Endothelial cell of umbilical vein (primary cell): Measurements from ENCODE around the gene COL9A3. TPM values are rescaled to one million over a fixed set of nuclear protein-coding genes. Genes with fewer than 3 reads are reported as not detected.

ENCODE experiments used
- BruUV-seq: library from RNA; stranded (reverse); fragments of 400-500 nt; replicated peaks from 2 replicates; lab custom pipeline; 2021; lab: Mats Ljungman, UMichigan
- CTCF ChIA-PET: fragments of 300-600, 350-600 bp; sonication (Branson Sonifier 250); formaldehyde crosslinking; loops from one replicate; lab custom pipeline; 2021; ENCODE audit warnings: antibody characterized with exemption, inconsistent platforms; lab: Charles Lee
- POLR2A ChIA-PET: fragments of 300-600, 350-600 bp; sonication (Branson Sonifier 250); formaldehyde crosslinking; loops from one replicate; lab custom pipeline; 2021; ENCODE audit warnings: antibody characterized with exemption, inconsistent platforms; lab: Charles Lee
- DNase-seq: peaks from one replicate; pipeline ENCODE4 v3.0.0-alpha.2; 2011; ENCODE audit warnings: low read depth, low spot score
- FAIRE-seq: peaks from 2 replicates; lab custom pipeline; 2011; peaks lifted over from hg19 to GRCh38; lab: Jason Lieb, UNC
- H2AFZ ChIP-seq: 2 replicates; pipeline ENCODE4 v1.6.0; 2012; ENCODE audit warnings: low read depth, low read length, control low read depth, inconsistent platforms
- H3K27ac ChIP-seq: 2 replicates; pipeline ENCODE4 v1.5.1; 2011; ENCODE audit warnings: low read depth, mild to moderate bottlenecking, control low read depth, low read length, moderate library complexity; ENCODE audit not compliant: insufficient read depth
- H3K27me3 ChIP-seq, 2 experiments: 2 replicates each; pipeline versions ENCODE4 v1.6.0 to v1.6.1; 2011; ENCODE audit warnings: low read length in 2 of 2, mixed read lengths in 1 of 2; ENCODE audit not compliant: control insufficient read depth in 2 of 2, insufficient read depth in 2 of 2
- H3K36me3 ChIP-seq, 2 experiments: 2 replicates in 1 of 2; 3 replicates in 1 of 2; pipeline ENCODE4 v1.5.1; 2011; ENCODE audit warnings: low read length in 2 of 2, mild to moderate bottlenecking in 1 of 2, moderate library complexity in 1 of 2; ENCODE audit not compliant: control insufficient read depth in 2 of 2, insufficient read depth in 2 of 2; ENCODE audit errors: extremely low read depth in 1 of 2
- H3K4me1 ChIP-seq: 3 replicates; pipeline ENCODE4 v1.5.1; 2011; ENCODE audit warnings: mild to moderate bottlenecking, low read length; ENCODE audit not compliant: control insufficient read depth, insufficient read depth; ENCODE audit errors: extremely low read depth
- H3K4me2 ChIP-seq: 2 replicates; pipeline ENCODE4 v1.6.1; 2011; ENCODE audit warnings: low read length, control low read depth, mixed read lengths; ENCODE audit not compliant: insufficient read depth
- H3K4me3 ChIP-seq, 3 experiments: fragments of 200-600 bp in 1 of 3; sonication (generic), shearing (Covaris generic) in 1 of 3; replicated peaks in 1 of 3; 2 replicates each; pipeline ENCODE4 v1.5.1; 2011 to 2016; ENCODE audit warnings: control low read depth in 3 of 3, low read length in 3 of 3, mild to moderate bottlenecking in 2 of 3, inconsistent platforms in 1 of 3, low read depth in 1 of 3, moderate library complexity in 1 of 3; ENCODE audit not compliant: insufficient read depth in 1 of 3
- H3K79me2 ChIP-seq: 2 replicates; pipeline ENCODE4 v1.6.0; 2012; ENCODE audit warnings: low read length, inconsistent platforms; ENCODE audit not compliant: control insufficient read depth, insufficient read depth
- H3K9ac ChIP-seq: replicated peaks from 2 replicates; pipeline ENCODE3; 2011; ENCODE audit warnings: low read length, control low read depth; ENCODE audit not compliant: insufficient read depth; ENCODE audit errors: extremely low read depth
- H3K9me1 ChIP-seq: replicated peaks from 3 replicates; pipeline ENCODE4 v1.6.0; 2011; ENCODE audit warnings: mild to moderate bottlenecking, low read length; ENCODE audit not compliant: control insufficient read depth, insufficient read depth; ENCODE audit errors: extremely low read depth
- H3K9me3 ChIP-seq: replicated peaks from 2 replicates; pipeline ENCODE4 v1.5.1; 2012; ENCODE audit warnings: low read length, inconsistent platforms; ENCODE audit not compliant: control insufficient read depth, insufficient read depth
- H4K20me1 ChIP-seq: replicated peaks from 2 replicates; pipeline ENCODE3; 2011; ENCODE audit warnings: mild to moderate bottlenecking, low read length; ENCODE audit not compliant: control insufficient read depth, insufficient read depth; ENCODE audit errors: extremely low read depth
- CTCF ChIP-seq, 2 donors: IDR thresholded peaks; 1 replicate in 1 of 2; 2 replicates in 1 of 2; pipeline ENCODE4 v1.5.1; 2011; ENCODE audit warnings: low read length in 2 of 2, mild to moderate bottlenecking in 2 of 2, moderate library complexity in 2 of 2, control low read depth in 1 of 2, inconsistent platforms in 1 of 2, low read depth in 1 of 2; ENCODE audit not compliant: insufficient read depth in 1 of 2; ENCODE audit errors: extremely low read depth in 1 of 2
- JUN ChIP-seq: IDR thresholded peaks from 2 replicates; pipeline ENCODE4 v1.6.1; 2011; ENCODE audit warnings: borderline replicate concordance, low read depth; ENCODE audit not compliant: insufficient read length, insufficient read depth
- MYC ChIP-seq: IDR thresholded peaks from one replicate; pipeline ENCODE4 v1.6.1; 2011; ENCODE audit warnings: mild to moderate bottlenecking, low read depth, low read length
- dilution Hi-C: fragments of 300-500 bp; cut with MboI; formaldehyde crosslinking; loops from one replicate; pipeline ENCODE4 v1.15.0; 2019; ENCODE audit warnings: low sequenced_read_pairs; ENCODE audit not compliant: extremely low pct_ligation_motif_present
- intact Hi-C: fragments of 100-400 bp; cut with micrococcal nuclease; formaldehyde crosslinking; loops from one replicate; pipeline ENCODE4 v1.10.0; 2022
- polyA plus RNA-seq, 4 experiments: library from polyadenylated mRNA; depleted of rRNA in 3 of 4; stranded (reverse) in 3 of 4; unstranded in 1 of 4; fragments of >200 nt; gene quantifications; 2 replicates each; pipeline versions ENCODE4 v1.2.1 to v1.2.3, GENCODE V29; 2011 to 2012; ENCODE audit warnings: missing spikeins in 1 of 4
- total RNA-seq: library from RNA; stranded (reverse); gene quantifications from 2 replicates; pipeline ENCODE4 v1.2.3, GENCODE V29; 2021

COL9A3 gene
- total and polyA plus RNA-seq, 2 donors (not counting 3 experiments of a cell fraction or from before 2014, with no cell fraction given): 0.46 to 0.60 TPM

GRCh38 chr20:62790075-62790474, 26.8 kb upstream of the COL9A3 start:
- H3K27ac ChIP-seq: no peak overlapping the region
- no peaks in the 10 kb centered on the region for H3K27me3 ChIP-seq
- H3K9me3 ChIP-seq: no peaks in the 10 kb centered on the region
- FAIRE-seq: no peak
- no peak overlapping the region for H3K4me3 ChIP-seq
- no peak overlapping the region for H3K4me2 ChIP-seq
- no peak overlapping the region for H2AFZ ChIP-seq
- peaks cover 24% of the 10 kb centered on the region for H3K4me1 ChIP-seq
- H3K79me2 ChIP-seq: no peaks in the 10 kb centered on the region
- no peak for DNase-seq
- ChIA-PET CTCF (interaction anchor here (0.8 to 6.4 kb wide), 13 partner anchors 7 to 147 kb away, joined by 3 to 98 read pairs (median 5); no protein-coding TSS in a partner anchor), POLR2A (no interaction called here)
- H3K9ac ChIP-seq: no peak overlapping the region
- dilution Hi-C loops: no loop called here
- no TSS peak for BruUV-seq
- TF ChIP-seq CTCF (IDR thresholded peaks at IDR 0.05; ENCODE audit: extremely low read depth in 1 of 2, insufficient read depth in 1 of 2, low read depth in 1 of 2, low read length in 2 of 2) (no peak), JUN (no peak), MYC (no peak)
- no peaks in the 10 kb centered on the region for H3K36me3 ChIP-seq
- H4K20me1 ChIP-seq: no peaks in the 10 kb centered on the region
- intact Hi-C loops: loop anchor here (2.0 to 10.0 kb wide), 2 partner anchors 49 to 485 kb away; partner anchors contain the start of gene ADRM1
- no peaks in the 10 kb centered on the region for H3K9me1 ChIP-seq
